GOT3 (cell line): Measurements from ENCODE around the gene FOSL1.
A peak's percentile ranks its signal among the peaks of the same experiment; 100 is the strongest.

Experiments
- DNase-seq: peaks from one replicate; lab custom pipeline; 2025; ENCODE audit warnings: mixed read lengths; lab: John Stamatoyannopoulos, UW

The FOSL1 gene

DNA sequence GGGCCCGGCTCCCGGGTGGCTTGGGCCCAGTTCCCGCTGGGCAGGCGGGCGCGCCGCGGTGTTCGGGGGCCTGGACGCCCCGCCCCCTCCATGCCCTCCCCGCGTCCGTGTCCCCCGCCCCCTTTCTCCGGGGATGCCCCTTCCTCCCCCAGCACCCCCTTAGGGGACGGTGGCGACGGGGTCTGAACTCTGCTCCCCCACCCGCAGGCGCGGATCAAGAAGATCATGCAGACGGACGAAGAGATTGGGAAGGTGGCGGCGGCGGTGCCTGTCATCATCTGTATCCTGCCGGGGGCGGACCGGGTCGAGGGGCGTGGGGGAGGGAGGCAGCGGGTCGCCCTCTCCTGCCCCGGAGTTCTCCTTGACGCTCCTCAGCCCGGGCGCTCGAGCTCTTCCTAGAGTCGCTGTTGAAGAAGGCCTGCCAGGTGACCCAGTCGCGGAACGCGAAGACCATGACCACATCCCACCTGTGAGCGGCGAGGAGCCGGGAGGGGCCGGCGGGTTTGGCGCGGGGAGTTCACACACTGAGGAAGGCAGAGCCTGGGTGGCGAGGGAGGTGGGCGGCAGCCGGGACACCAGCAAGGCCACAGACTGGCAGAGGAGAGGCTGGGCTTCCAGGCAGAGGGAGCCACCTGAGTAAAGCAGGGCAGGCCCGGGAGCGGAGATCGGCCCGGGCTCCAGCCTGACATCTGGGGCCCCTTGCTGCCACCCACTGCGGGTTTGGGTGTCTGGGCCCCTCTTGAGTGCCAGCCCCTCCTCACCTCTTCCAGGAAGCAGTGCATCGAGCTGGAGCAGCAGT is 19.6 kb upstream of the FOSL1 start:
- DNase-seq: no peak

DNA sequence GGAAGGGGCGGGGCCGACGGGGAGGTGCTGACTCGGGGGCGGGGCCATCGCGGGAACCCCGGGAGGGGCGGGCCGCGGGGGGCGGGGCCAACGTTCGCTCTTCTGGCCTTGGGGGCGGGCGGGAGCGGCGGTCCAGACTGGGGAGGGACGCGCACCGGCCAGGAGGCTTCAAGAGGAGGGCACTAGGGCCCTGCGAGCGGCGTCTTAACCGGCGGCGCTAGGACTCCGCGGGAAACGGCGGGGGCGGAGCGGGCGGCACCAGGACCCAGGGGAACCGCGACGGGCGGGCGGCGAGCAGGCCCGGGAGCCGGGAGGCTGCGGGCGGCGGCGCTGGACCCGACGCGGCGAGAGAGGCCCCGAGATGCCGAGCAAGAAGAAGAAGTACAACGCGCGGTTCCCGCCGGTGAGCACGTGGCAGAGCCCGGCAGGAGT is 19.0 kb upstream of the FOSL1 start, which contains the start of gene DRAP1:
Gene DRAP1 (plus strand): TSS at position 286 of the 432 bp plus-strand sequence. CDS start 76 bp downstream, at position 362.
- peak; percentile 86 for DNase-seq

DNA sequence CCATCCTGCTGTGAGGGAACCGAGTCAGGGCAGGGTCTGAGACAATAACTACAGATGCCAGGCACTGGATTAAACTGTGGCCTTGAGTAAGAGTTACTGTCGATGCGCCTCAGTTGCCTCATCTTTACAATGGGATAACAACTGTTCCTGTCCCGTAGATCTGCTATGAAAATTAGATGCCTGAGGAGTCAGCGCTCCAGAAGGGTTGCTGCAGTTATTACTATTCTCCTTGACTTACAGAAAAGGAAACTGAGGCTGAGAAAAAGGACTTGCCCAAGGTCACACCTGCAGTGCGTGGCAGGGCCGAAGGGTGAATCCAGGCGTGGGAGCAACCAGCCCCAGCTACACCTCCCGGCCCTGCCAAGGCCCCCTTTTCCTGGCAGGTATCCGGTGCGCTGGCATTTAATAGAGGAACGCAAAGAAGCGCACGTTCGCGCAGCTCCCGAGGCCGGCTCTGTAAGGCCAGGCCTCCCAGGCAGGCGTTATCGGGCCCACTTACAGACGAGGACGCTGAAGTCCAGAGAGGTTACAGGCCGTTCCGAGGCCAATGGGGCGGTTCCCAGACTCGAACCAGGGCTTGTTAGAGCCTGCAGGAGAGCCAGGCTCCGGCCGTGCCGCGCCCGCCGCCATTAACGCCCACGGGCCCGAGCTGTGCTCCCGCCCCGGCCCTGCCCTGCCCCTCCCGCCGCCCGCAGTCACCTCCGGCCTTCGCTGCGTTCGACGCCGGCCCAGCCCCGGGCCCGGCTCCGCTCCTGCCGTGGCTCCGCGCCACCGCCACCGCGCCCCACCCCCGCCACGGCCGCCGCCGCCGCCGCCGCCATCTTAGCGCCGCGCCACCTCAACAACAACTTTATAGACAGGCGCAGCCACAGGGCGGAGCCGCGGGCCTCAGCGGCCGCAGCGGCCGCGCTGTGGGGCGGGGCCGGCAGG is 18.3 kb upstream of the FOSL1 start, which contains the start of gene C11orf68:
Gene C11orf68 (minus strand): TSS at position 852 of the 930 bp plus-strand sequence. CDS start 31 bp downstream, at position 821.
- no peak for DNase-seq

DNA sequence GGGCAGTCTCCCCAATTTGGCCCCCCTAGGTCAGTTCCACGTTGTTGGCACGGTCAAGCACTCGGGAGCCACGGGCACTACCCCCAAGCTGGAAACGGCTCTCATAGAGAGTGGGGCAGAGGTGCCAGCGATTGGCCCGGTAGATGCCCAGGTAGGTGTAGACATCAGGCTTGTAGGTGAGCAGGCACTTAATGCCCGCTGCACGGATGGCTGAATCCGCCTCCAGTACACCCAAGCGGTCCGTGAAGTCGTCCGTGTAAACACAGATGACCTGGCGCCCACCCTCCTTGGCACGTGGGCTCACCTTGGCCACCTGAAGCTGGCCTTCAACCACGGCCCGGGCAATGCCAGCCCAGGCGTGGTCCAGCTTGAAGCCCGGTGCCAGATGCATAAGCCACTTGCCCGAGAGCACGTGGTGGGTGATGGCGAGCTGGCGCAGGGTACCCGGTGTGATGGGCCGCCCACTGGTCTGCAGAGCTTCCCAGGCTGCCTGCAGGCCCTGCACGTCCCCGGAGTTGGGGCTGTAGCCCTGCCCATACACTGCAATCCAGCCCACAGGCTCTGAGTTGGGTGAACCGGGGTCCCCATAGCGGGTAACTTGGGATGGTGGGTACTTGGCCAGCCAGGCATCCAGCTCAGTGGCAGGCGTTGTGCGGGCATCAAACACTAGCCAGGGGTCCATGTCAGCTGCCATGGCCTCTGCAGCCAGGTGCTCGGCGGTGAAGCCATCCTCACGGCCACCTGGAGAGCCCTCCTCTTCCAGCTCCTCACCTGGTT is 17.4 kb upstream of the FOSL1 start:
- no peak for DNase-seq

DNA sequence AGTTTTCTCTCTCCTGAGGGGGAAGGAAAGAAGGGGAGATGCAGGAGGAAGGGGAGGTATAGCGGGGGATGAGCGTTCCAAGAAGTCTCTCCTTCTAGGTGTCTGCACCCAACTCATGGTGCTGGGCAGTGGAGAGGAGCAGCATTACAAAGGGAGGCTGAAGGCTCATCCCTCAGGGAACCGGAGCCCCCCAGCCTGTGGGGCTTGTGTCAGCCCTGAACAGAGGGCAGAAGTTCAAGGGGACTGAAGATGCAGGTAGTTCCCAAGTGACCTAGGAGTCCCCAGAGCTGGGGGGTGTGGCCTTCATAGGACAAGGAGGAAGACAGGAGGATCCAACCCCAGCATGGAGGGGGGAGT is 16.9 kb upstream of the FOSL1 start:
- DNase-seq: no peak

DNA sequence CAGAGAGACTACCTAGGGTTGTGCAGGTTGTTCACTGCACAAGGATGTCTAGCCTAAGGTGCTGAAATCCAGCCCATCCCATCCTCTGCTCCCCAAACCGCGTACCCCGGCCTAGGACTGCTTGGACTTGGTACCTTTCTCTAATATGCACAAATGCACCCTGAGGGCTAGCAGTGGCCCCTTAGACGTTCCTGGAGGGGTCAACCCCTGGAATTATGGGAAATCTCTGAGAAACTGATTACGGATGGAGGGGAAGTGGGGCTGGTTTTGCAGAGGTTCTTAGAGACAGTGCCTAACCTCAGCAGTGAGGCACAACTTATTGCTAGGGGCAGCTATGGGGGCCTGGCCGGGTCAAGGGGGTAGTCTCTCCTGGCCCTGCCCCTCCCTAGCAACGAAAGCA is 16.2 kb upstream of the FOSL1 start:
- no peak for DNase-seq

DNA sequence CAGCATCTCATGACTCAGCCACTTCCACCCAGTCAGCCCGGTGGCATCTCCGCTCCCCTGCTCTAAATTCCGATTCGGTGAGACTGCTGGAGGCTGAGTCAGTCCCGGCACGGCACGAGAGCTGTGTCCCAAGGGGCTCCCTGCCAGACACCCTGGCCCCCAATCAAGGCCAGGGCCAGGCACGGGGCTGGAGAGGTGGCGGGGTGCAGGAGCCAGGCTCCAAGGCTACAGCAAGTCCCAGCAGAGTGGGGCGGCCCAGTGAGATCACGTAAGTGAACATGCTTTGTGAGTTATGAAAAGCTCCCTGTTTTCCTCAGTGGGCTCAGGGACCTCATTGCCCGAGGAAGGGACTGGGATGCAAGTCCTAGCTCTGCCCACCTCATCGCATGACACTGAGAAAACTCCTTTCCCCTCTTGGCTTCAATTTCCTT is 15.6 kb upstream of the FOSL1 start:
- DNase-seq: peak; percentile 69

DNA sequence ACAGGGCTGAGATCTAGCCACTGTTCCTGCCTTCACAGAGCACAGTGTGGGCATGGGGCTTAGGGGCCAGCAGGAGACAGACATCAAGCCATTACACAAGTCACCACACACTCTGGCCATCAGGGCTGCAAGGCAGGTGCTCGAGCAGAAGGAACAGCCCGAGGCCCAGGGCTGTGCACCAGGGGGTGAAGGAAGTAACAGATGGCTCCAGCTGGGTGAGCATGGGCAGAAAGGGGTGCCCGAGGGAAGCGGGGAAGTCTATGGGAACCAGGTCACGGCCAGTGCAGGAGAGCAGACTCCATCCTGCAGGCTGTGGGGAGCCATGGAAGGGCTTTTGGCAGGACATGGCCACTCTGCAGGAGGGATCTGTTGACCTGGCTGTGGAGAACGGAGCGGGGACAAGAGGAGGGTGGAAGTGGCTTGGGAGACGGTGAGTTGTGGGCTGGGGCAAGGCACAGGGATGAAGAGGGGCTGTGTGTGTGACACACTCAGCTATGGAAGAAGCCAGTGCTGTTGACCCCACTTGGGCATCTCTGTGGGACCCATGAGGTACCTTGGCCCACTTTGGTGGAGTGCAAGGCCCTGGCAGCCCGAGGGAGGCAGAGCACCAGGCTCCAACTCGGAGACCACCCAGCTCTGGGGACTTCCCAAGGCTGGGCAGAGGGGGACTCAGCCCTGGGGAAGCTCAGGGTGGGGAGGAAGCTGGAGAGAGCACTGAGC is 15.1 kb upstream of the FOSL1 start:
- DNase-seq: no peak

DNA sequence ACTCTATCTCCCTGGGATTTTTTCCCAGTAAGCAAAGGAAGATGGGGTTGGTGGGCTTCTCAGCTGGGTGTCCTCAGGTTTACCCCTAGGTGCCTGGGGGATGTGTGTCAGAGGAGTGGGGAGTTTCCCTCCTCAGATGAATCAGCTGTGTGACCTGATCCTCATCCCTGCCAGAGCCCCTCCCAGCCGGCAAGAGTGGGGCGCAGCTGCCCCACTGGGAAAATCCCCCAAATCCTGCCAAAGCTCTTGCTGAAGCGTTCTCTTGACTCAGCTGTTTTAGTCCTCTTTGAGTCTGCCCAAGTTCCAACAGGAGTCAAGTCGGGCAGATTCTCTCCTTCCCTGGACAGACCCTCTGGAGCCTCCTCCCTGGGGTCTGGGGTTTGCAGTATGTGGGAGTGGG is 12.7 kb upstream of the FOSL1 start:
- DNase-seq: no peak

DNA sequence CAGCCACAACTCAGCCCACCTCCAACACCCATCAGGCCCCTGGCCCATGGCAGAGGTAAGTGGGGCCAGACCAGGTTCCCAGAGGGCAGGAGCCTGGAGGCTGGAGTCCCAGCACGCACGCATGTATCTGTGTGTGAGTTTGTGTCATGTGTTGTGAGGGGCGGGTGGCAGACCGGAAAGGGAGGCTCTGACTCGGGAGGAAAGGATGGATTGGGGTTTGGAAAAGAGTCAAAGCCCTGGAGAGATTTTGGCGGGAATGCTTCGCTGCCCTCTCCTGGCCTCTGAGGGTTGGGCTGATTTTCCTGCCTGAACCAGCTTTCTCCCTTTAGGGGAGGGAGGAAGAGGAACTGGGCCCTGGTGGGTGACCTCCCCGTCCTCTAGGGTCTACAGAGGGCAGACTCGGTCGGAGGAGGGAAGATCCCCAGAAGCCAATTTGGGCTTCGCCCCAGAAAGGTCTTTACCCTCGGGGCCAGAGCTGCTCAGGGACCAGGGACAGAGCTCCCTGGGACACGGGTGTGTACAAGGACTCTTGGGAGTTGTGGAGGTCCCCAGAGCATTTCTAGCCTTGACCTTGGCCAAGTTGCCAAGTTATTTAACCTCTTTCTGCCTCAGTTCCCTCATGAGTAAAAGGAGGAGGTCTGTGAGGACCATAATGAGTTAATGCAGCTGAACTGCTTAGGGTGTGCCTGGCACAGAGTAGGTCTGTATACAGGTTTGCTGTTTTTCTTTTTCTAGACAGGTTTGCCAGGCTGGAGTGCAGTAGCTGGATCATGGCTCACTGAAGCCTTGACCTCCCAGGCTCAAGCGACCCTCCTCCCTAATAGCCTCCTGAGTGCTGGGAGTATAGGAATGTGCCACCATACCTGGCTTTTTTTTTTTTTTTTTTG is 11.7 kb upstream of the FOSL1 start:
- no peak for DNase-seq

DNA sequence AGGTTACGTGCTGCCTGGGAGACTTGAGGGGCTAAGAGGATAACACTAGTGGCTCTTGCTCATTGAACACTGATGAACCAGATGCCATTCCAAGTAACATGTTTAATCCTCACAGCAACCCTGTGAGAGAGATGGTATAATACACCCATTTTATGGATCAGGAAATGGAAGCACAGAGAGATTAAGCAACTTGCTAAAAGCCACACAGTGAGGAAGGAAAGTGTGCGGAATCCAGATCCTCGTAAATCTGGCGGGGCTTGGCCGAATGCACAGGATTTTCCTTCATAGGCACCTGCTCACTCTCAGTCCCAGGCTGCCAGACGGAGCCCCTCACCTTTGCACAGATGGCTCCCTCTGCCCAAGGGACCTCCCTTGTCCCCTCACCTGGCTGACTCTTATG is 7.7 kb upstream of the FOSL1 start:
- DNase-seq: no peak

DNA sequence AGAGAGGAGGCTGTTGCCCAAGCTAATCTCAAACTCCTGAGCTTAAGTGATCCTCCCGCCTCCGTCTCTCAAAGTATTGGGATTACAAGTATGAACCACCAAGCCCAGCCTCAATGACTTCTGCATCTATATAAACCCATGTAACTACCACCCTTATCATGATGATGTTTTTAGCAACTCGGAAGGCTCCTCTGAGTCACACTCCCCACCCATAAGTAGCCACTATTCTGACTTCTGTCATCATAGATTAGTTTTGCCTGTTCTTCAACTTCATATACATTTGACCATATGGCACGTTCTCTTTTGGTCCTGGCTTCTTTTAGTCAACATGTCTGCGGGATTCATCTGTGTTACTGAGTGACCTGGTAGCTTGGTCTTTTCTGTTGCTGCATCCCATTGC is 6.4 kb upstream of the FOSL1 start:
- no peak for DNase-seq

DNA sequence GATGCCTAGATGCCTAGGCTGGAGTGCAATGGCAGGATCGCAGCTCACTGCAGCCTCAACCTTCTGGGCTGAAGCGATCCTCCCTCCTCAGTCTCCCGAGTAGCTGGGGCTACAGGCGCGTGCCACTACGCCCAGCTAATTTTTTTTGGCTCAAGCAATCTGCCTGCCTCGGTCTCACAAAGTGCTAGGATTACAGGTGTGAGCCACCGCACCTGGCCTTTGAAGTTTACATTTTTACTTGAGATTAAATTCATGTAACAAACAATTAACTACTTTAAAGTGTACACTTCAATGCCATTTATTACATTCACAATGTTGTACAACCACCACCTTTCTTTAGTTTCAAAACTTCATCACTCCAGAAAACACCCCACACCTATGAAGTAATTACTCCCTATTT is 3.5 kb upstream of the FOSL1 start:
- DNase-seq: no peak

DNA sequence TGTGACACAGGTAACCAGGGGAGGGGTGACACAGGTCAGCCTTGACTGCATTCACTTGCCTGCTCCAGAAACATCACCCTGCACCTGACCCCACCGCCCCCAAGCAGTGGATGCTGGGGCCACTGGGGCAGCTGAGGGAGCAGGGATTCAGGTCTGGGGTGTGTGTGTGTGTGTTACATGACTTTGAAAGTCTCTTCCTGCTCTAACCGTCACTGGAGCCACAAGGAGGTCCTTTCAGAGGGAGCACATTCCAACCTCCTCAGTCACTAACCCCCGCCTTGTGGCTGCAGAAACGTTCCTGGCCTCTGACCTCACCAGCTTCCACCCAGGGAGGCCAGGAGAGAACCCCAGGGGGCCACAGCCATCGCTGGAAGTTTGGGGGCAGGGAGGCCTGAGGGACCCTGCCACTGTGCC is 2.9 kb upstream of the FOSL1 start:
- no peak for DNase-seq

DNA sequence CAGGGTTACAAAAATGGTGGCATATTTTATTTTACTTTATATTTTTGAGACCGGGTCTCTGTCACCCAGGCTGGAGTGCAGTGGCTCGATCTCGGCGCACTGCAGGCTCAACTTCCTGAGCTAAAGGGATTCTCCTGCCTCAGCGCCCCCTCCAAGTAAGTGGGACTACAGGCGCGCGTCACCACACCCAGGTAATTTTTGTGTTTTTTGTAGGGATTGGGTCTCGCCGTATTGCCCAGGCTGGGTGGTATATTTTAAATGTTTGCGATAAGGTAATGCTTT is 652 bp upstream of the FOSL1 start:
- DNase-seq: no peak

DNA sequence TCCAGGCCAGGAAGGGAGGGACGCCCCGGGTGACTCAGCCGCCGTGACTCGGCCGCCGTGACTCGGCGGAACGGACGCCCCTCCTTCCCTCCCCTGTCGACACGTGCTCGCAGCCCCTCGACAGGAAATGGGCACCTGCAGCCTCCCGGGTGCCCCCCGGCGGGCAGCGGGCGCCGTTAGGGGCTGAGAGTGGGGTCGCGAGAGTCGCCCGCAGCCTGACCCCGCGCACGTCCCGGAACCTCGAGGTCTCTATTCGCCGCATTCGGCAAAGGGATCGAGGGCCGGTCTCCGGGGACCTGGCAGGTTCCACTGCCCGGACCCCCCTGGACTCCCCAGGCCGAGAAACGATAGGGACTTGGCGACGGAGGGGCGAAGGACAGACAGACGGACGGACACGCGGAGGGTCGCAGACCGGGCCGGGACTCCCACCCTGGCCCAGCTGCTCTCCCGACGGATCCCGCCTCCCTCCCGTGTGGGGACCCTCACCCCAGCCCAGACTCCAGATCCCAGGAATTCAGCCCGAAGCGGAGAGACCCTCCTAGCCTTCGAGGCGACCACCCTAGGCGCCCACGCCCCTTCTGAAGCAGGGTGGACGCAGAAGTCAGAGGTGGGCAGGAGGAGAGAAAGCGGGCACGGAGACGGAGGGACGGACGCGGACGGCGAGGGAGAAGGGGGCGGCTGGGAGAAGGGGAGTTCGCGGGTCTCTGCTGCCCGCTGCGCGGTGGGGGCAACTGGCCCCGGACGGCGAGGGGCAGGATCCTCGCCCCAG is 648 bp downstream of the FOSL1 start:
- no peak for DNase-seq

DNA sequence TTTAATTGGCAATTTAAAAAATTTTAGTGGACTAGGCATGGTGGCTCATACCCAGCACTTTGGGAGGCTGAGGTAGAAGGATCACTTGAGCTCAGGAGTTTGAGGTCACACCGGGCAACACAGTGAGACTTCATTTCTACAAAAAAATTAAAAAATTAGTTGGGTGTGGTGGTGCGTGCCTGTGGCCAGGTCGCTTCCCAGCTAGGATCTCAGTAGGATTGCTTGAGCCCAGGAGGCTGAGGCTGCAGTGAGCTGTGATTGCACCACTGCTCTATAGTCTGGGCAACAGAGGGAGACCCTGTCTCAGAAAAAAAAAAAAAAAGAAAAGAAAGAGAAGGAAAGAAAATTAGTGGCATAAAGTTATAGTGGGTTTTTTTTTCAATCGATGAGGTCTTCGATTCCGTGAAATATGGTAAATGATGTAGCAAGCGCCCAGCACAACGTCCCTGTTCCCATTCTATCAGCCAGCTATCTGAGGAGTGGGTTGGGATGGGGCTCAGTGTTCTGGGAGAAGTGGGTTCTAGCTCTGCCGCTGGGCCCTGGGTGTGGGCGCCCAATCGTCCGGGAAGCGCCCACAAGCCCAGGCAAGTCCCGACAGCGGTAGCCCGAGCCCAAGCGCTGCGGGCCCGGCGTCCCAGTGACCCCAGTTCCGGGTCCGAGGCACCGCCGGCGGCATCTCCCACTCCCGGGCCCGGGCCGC is 1.4 kb downstream of the FOSL1 start:
- no peak for DNase-seq

DNA sequence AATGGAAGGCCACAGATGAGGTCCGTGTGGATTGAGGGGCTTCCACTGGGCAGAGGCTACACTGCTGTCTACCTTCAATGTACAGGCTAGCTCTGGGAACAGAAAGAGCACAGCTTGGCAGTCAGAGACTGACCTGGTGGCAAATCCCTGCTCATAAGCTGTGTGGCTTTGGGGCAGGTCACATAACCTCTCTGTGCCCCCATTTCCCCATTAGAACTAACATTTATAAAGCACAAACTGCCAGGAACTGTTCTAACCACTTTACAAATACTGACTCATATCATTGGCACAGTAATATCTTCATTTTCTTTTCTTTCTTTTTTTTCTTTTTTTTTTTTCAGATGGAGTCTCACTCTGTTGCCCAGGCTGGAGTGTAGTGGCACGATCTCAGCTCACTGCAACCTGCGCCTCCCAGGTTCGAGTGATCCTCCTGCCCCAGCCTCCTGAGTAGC is 3.1 kb downstream of the FOSL1 start:
- DNase-seq: no peak
